ENCODE results near the gene EVI5. TPM values are rescaled to one million over a fixed set of nuclear protein-coding genes. Genes with fewer than 3 reads are reported as not detected.
A peak's percentile ranks its signal among the peaks of the same experiment; 100 is the strongest.

EVI5 gene
- total RNA-seq = 43.2 and 73.3 TPM in 2 replicates

GRCh38 chr1:92784639-92785500 is at the start of gene EVI5:
TSS of gene EVI5 (minus strand) at chr1:92785108. CDS start at chr1:92736546, 48,562 bp downstream.

GRCh38 chr1:92831762-92832536 is 47.0 kb upstream of the EVI5 start, which contains the start of gene RPL5:
TSS of gene RPL5 (plus strand) at chr1:92832040. CDS start at chr1:92832115, 75 bp downstream.

GRCh38 chr1:92486251-92487077 is 298.4 kb downstream of the EVI5 start, which contains the start of gene GFI1:
TSS of gene GFI1 (minus strand) at chr1:92486925. CDS start at chr1:92483487, 3,438 bp downstream.

Small RNA genes within 50 kb of the gene (small RNA-seq; reads per million reads assigned to genes)
- gene AC104332.2 (ENCODE audit: low replicate concordance) (not detected), gene RNU4-59P (ENCODE audit: low replicate concordance) (0.46 reads per million, percentile 15 among the genes with 10 or more reads in this experiment)

Other genes starting within 250 kb of the EVI5 start
- gene RPL5, start 46.9 kb upstream of the EVI5 start, total RNA-seq = 809 and 953 TPM in 2 replicates
- gene DIPK1A, start 176.4 kb upstream of the EVI5 start, total RNA-seq = 3.9 and 7.6 TPM in 2 replicates